ENCODE results near the gene EMID1. TPM values are rescaled to one million over a fixed set of nuclear protein-coding genes. Genes with fewer than 3 reads are reported as not detected.

EMID1 gene
- total and polyA plus RNA-seq, 7 donors = 0.13 to 1.3 (median 0.58) TPM

- TF ChIP-seq CTCF (IDR thresholded peaks at IDR 0.05) = no peak
- Histone ChIP-seq H3K27ac (no peak overlapping the region), H3K4me1 (no peaks in the 10 kb centered on the region), H3K27me3 (ENCODE audit: insufficient read depth in 3 of 3, low read length in 2 of 3) (no peaks in the 10 kb centered on the region), H3K36me3 (ENCODE audit: insufficient read depth in 1 of 2, low read depth in 1 of 2) (no peaks in the 10 kb centered on the region), H3K4me3 (no peak overlapping the region), H3K9me3 (no peaks in the 10 kb centered on the region)
- intact Hi-C loops (cut with DNase I) = no loop called here
- WGBS, 3 donors = 93 to 97% (median 93%) methylated on average over 5 of the region's 5 CpGs
- no peak for ATAC-seq
- no peak for DNase-seq
Measured at GRCh38 chr22:29251265-29251664, 45.6 kb downstream of the EMID1 start.

GRCh38 chr22:29251981-29252911, 46.5 kb downstream of the EMID1 start:
- Histone ChIP-seq H3K9me3 (no peaks in the 10 kb centered on the region), H3K27ac (no peak overlapping the region), H3K4me1 (no peaks in the 10 kb centered on the region), H3K4me3 (no peak overlapping the region), H3K27me3 (ENCODE audit: insufficient read depth in 3 of 3, low read length in 2 of 3) (no peaks in the 10 kb centered on the region), H3K36me3 (ENCODE audit: insufficient read depth in 1 of 2, low read depth in 1 of 2) (no peaks in the 10 kb centered on the region)
- 88 to 93% (median 90%) methylated on average over 10 of the region's 10 CpGs for whole genome bisulfite sequencing, 3 donors
- no peak for TF ChIP-seq CTCF (IDR thresholded peaks at IDR 0.05)
- intact Hi-C loops (cut with DNase I) = no loop called here
- ATAC-seq (no peak), DNase-seq (no peak)

GRCh38 chr22:29253561-29254285, 48.0 kb downstream of the EMID1 start:
- TF ChIP-seq CTCF (IDR thresholded peaks at IDR 0.05) = no peak
- no peak overlapping the region for H3K27ac ChIP-seq
- 66 to 74% (median 69%) methylated on average over 13 to 14 of the region's 14 CpGs for WGBS, 3 donors
- H3K9me3 ChIP-seq = no peaks in the 10 kb centered on the region
- DNase-seq = no peak
- H3K4me1 ChIP-seq = no peaks in the 10 kb centered on the region
- no peaks in the 10 kb centered on the region for H3K36me3 ChIP-seq (ENCODE audit: insufficient read depth in 1 of 2, low read depth in 1 of 2)
- no peak for ATAC-seq
- no peak overlapping the region for H3K4me3 ChIP-seq
- intact Hi-C loops (cut with DNase I) = no loop called here
- H3K27me3 ChIP-seq (ENCODE audit: insufficient read depth in 3 of 3, low read length in 2 of 3) = no peaks in the 10 kb centered on the region

GRCh38 chr22:29254286-29254660, 48.6 kb downstream of the EMID1 start:
- intact Hi-C loops (cut with DNase I) = no loop called here
- no peak for DNase-seq
- H3K4me3 ChIP-seq = no peak overlapping the region
- 54 to 70% (median 59%) methylated on average over 4 of the region's 4 CpGs for WGBS, 3 donors
- no peaks in the 10 kb centered on the region for H3K27me3 ChIP-seq (ENCODE audit: insufficient read depth in 3 of 3, low read length in 2 of 3)
- H3K9me3 ChIP-seq = no peaks in the 10 kb centered on the region
- no peaks in the 10 kb centered on the region for H3K4me1 ChIP-seq
- no peak for TF ChIP-seq CTCF (IDR thresholded peaks at IDR 0.05)
- no peak overlapping the region for H3K27ac ChIP-seq
- peaks cover 0 to under 1% of the 10 kb centered on the region in 2 donors for H3K36me3 ChIP-seq (ENCODE audit: insufficient read depth in 1 of 2, low read depth in 1 of 2)
- ATAC-seq = no peak

Data from psoas muscle (tissue), 8 donors.